ENCODE measurements around the gene SIK2. TPM values are rescaled to one million over a fixed set of nuclear protein-coding genes. Genes with fewer than 3 reads are reported as not detected.

SIK2 gene
- 10.4 TPM for polyA plus RNA-seq (2012; ENCODE audit: insufficient read depth, insufficient read length)

DNA sequence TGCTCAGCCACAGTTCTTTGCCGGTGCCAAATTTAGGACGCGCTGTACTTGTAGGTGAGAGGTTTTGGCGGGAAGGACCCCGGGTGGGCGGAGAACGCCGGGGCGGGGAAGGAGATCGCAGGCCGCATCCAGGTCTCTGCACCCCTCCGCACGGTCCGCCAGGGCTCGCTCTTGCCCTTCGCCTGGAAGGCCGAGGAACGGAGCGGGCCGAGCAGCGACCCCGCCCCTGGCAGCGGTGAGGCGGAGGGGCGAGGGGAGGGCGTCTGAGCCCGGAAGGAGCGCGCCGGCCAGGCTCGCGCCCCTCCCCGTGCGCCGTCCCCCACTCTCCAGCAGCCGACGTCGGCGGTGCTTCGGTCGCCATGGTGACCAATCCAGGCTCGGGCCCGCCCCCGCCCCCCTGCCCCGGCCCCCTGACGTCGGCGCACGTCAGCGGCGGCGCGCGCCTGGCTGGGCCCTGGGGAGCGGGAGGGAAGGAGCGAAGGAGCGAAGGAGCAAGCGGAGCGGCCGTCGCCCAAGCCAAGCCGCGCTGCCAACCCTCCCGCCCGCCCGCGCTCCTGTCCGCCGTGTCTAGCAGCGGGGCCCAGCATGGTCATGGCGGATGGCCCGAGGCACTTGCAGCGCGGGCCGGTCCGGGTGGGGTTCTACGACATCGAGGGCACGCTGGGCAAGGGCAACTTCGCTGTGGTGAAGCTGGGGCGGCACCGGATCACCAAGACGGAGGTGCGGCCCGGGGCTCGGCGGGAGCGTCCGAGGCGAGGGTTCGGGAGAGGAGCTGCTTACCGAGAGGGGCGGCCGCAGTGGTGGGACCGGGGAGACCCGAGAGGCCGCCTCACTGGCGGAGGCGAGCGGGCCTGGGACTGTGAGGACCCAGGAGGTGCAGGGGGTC is at the start of gene SIK2:
TSS of gene SIK2 (plus strand) at position 471 of the 886 bp plus-strand sequence. CDS start at position 586, 115 bp downstream.
- H3K4me3 ChIP-seq (ENCODE audit: low read length): peak within 1 kb of the TSS; percentile 73
- DNase-seq (ENCODE audit: low read depth, low spot score): peak; percentile 87

DNA sequence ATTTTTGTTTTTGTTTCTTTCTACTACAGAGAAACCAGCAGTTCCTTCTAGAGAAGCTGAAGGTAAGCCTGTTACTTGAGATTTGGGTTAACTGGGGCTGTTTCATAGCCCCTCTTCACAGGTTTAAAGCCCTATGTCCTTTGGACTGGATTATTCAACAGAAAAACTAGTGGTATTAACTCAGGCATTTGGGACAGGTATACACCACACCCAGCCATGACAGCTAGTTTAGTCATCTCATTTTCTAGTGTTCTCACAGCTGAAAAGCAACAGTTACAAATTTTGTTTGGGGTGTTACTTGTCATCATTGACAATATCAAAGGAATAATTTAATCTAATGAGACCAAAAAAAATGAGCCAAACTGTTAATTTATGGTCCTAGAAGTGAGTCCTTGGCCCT is 47.7 kb upstream of the SIK2 start:
- DNase-seq (ENCODE audit: low read depth, low spot score): no peak
- H3K4me3 ChIP-seq (ENCODE audit: low read length): no peak overlapping the region

DNA sequence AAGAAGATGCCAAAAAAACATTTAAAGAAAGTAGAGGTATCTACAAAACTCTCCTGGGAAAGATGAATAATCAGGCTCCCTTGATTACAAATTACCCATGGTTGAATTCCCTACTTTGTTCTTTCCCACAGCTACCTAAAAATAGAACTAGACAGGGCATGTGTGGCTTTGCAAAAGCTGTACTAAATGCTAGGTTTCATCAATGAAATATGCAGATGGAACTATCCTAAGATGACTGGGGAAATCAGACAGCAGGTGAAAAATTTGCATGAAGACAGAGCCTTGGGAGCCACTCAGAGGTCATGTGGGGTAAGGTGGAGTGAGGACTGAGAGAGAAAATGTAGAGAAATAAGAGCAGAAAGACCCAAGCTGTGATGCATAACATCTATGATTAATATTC is 47.0 kb upstream of the SIK2 start:
- H3K4me3 ChIP-seq (ENCODE audit: low read length): no peak overlapping the region
- no peak for DNase-seq (ENCODE audit: low read depth, low spot score)

DNA sequence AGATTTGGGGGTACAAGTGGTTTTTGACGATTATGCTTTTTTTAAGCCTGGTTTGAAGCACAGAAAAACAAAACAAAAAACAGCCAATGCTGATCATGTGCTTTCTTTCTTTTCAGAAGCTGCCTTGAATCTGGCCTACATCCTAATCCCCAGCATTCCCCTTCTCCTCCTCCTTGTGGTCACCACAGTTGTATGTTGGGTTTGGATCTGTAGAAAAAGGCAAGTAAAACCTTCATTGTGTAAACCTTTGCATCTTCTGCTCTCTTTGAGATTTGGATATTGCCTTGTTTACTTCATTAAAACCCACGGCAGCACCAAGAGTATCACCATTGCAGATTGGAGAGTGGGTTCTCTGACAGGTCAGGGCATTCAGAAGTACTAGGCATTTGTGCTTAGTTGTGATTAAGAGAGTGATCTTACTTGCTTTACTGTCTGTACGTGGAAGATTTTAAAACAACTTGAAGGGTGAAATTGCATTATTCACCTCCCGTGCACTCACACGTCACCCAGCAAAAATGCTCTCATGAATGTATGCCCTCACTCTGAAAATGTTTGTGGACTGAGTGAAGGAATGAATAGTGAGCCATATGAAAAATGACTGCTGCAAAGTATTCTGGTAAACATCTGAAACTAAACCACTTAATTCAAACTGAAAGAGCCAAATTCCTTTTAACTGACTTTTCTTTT is 44.7 kb upstream of the SIK2 start:
- DNase-seq (ENCODE audit: low read depth, low spot score): no peak
- H3K4me3 ChIP-seq (ENCODE audit: low read length): no peak overlapping the region

DNA sequence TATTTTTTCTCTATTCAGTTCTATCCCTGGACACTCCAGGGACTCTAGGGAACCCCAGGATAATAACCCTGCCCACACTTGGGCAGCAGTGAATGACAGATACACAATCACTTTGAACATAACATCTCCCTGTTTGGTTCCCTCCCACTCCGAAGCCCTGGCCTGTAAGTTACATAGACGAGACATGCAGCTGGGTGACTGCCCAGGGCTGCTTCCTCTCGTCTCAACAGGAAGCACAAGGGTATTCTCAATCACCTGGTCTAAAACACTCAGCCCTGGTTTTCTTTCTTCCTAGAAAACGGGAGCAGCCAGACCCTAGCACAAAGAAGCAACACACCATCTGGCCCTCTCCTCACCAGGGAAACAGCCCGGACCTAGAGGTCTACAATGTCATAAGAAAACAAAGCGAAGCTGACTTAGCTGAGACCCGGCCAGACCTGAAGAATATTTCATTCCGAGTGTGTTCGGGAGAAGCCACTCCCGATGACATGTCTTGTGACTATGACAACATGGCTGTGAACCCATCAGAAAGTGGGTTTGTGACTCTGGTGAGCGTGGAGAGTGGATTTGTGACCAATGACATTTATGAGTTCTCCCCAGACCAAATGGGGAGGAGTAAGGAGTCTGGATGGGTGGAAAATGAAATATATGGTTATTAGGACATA is 42.3 kb upstream of the SIK2 start:
- H3K4me3 ChIP-seq (ENCODE audit: low read length): no peak overlapping the region
- DNase-seq (ENCODE audit: low read depth, low spot score): no peak

DNA sequence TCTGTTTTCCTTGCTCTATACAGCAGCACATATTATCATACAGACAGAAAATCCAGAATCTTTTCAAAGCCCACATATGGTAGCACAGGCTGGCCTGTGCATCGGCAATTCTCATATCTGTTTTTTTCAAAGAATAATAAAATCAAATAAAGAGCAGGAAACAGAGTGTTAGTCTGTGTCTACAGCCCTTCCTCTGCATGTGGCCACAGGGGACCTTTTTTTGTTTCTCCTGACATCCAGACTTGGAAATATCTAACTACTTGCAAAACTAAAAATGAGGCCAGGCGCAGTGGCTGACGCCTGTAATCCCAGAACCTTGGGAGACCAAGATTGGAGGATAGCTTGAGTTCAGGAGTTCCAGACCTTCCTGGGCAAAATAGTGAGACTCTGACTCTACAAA is 41.4 kb upstream of the SIK2 start:
- DNase-seq (ENCODE audit: low read depth, low spot score): no peak
- H3K4me3 ChIP-seq (ENCODE audit: low read length): no peak overlapping the region

DNA sequence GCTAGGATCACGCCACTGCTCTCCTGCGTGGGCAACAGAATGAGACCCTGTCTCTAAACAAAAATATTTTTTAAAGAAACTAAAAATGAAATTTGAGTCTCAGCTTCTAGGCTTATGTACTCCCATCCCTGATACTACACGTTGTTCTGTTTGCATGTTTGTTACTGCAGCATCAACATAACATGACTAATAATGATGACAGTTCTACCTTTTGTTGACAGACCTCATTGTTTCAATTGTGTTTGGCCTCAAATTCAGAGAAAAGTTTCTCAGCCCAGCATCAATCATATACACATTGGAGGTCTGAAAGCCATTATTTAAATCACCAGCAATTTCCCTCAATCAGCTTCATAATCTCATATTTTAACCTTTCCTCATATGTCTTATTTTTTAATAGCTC is 40.9 kb upstream of the SIK2 start:
- H3K4me3 ChIP-seq (ENCODE audit: low read length): no peak overlapping the region
- no peak for DNase-seq (ENCODE audit: low read depth, low spot score)

DNA sequence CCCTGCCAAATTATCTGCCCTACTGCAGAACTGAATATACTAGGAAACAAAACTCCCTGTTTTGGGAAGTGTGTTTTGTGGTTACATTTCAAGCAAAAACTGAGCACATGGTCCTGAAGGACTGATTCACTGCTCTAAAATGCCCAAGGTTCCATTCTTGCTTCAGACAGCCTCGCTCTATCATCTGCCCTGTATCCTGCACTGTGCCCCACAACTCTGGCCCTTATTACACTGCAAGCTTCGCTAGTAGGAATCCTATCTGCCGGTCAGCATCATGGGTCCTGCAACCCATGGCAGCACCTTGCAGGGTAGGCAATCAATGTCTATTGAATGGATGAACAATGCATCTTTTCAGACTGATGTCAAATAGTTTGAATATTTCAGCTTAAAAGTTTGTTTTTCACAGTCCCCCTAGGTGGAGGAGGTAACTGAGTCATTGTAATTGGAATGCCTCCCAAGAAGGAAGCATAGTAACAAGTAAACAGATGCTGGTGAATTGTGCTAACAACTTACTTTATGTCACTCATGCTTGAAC is 40.4 kb upstream of the SIK2 start:
- no peak overlapping the region for H3K4me3 ChIP-seq (ENCODE audit: low read length)
- DNase-seq (ENCODE audit: low read depth, low spot score): no peak

DNA sequence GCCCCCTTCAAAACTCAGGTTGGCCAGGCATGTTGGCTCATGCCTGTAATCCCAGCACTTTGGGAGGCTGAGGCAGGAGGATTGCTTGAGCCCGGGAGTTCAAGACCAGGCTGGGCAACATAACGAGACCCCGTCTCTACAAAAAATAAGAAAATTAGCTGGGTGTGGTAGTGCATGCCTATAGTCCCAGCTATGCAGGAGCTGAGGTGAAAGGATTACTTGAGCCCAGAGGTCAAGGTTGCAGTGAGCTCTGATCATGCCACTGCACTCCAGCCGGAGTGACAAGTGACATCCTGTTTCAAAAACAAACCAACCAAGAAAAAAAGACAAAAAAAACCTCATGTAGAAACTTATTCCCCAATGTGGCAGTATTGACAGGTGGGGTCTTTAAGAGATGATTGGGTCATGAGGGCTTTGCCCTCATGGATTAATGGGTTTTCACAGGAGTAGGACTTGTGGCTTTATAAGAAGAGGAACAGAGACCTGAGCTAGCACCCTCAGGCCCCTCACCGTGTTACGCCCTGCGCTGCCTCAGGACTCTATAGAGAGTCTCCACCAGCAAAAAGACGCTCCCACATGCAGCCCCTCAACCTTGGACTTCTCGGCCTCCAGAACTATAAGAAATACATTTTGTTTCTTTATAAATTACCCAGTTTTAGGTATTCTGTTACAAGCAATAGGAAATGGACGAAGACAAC is 39.4 kb upstream of the SIK2 start:
- DNase-seq (ENCODE audit: low read depth, low spot score): no peak
- H3K4me3 ChIP-seq (ENCODE audit: low read length): no peak overlapping the region

DNA sequence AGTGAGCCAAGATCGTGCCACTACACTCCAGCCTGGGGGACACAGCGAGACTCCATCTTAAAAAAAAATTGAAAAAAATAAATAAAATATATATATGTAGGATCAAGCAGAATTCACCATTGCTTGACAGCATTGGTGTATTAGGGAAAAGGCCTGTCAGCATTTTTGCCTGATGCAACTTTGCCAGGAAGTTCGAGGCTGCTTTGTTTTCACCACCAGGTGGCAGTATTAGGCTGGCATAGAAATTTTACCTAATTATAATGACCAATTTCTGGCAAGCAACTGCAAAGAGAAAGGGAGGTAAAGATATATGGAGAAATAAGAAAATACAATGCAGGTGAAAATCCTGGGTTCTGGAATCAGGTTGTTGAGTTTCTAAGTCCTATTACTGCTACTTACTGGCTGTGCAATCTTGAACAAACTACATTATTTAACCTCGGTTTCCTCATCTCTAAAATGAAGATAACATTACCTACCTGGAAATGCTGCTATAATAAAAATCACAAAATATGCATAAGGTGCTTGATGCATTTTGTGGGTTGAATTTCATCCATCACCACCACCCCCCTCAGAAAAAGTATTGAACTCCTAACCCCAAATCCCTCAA is 37.0 kb upstream of the SIK2 start:
- DNase-seq (ENCODE audit: low read depth, low spot score): peak; percentile 69
- H3K4me3 ChIP-seq (ENCODE audit: low read length): no peak overlapping the region

DNA sequence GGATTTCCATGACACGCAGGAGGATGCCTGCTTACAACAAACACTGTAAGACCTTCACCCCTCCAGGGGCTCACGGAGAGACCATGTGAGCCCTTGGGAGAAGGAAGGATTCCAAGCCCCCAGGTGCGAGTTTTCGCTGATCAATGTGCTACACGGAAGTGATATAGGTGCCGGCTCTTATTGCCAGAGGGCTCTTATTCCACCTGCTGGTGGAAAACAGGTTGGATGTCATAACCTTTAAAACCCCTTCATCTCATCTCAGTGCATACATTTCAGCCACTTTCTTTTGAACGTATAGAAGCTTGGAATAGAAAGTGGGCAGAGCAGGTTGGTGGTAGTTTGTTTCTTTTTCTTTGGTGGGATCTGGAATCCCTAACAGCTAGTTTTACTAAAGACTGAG is 35.9 kb upstream of the SIK2 start:
- DNase-seq (ENCODE audit: low read depth, low spot score): no peak
- no peak overlapping the region for H3K4me3 ChIP-seq (ENCODE audit: low read length)

DNA sequence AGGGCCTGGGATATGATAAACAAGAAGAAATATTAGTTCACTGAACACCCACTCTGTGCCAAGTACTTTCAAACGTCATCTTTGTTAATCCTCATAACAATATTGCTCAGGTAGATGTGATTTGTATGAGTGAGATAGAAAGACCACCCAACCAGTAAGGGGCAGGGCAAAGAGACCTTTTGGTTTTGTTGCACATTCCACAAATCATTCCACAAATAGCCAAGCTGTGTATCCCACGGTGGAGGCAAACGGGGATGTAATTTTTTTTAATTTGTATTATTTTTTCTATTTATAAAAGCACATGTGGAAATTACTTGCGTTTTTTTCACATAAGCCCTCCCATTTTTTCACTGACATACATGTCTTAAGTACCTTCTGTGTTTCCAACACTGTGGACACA is 32.8 kb upstream of the SIK2 start:
- no peak overlapping the region for H3K4me3 ChIP-seq (ENCODE audit: low read length)
- no peak for DNase-seq (ENCODE audit: low read depth, low spot score)

DNA sequence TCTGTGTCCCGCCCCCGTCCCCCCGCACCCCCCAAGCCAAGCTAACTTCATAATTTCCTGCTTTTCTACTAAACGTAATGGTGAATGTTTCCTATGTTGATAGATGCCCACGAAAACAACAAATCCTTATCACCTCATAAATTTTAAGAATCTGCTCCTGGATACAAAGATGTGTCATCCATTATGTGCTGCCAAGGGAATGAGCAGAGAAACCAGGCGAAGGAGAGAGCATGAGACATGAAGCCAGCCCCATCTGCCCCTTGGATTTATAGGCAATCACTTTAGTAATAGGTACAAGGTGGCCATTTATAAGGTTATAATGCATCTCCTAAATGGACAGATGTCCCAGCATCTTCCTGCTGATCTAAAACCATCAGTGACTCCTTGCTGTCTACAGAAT is 31.5 kb upstream of the SIK2 start:
- DNase-seq (ENCODE audit: low read depth, low spot score): no peak
- no peak overlapping the region for H3K4me3 ChIP-seq (ENCODE audit: low read length)

DNA sequence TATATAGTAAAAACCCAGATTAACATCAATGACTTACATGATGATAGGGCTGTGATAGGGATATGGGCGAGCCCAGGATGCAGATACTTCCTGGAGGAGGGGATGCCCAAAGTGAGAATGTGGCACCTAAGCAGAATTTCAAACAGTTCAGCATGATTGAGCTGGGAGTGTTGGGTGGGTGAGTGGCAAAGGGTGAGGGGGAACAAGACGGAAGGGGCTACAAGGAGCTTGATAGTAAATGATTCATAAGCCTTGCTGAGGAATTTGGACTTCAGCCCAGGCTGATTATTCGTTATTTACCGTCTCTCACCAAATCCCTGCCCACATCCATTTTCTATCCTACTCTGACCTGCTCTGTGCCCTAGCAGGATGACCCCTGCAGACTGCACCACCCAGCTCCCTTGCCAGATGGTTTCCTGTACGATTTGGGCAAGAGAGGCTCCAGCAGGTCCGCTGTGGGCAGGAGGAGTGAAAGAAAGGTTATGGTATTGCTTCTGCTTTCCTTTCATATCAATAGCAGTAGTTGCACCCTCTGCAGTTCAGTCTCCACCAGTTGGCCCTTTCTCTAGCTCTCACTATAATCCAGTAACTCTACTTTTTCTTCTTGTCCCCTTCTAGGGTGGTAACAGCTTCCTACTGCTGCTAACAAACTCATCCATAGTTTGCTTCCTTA is 30.3 kb upstream of the SIK2 start:
- DNase-seq (ENCODE audit: low read depth, low spot score): peak; percentile 37
- no peak overlapping the region for H3K4me3 ChIP-seq (ENCODE audit: low read length)

DNA sequence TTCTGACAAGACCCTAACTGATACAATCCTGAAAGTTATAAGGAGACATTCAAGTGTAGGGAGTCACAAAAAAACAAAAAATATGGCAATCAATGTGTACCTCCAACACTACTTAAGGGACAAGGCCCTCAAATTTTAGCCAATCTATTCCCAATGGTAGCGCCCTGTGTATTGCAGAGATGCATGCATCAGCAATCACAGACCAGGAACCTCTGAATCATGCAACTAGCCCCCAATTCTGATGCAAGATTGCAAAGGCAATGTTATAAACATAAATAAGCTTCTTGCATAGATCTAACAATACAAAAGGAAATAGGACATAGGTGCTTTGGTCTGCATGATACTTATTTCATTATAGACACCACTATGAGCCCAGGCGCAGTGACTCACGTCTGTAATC is 29.7 kb upstream of the SIK2 start:
- no peak for DNase-seq (ENCODE audit: low read depth, low spot score)
- no peak overlapping the region for H3K4me3 ChIP-seq (ENCODE audit: low read length)

DNA sequence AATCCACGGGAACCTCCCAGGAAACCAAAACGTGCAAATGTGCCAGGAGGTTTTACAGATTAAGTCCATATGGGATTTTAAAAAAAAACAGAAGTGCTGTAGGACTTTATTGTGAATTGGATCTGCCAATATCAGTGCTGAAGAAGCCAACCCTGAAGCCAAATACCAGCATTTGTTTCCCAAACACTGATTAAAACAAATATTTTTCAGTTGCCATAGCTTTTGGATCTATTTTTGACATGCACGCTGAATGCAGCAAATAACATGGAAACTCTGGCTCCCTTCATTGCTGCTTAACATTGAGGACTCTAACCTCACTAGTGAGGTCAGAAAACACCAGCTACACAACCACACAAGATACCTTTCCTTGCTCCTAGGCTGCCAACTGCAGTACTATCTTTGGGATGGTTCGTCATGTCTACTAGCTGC is 28.4 kb upstream of the SIK2 start:
- H3K4me3 ChIP-seq (ENCODE audit: low read length): no peak overlapping the region
- no peak for DNase-seq (ENCODE audit: low read depth, low spot score)

DNA sequence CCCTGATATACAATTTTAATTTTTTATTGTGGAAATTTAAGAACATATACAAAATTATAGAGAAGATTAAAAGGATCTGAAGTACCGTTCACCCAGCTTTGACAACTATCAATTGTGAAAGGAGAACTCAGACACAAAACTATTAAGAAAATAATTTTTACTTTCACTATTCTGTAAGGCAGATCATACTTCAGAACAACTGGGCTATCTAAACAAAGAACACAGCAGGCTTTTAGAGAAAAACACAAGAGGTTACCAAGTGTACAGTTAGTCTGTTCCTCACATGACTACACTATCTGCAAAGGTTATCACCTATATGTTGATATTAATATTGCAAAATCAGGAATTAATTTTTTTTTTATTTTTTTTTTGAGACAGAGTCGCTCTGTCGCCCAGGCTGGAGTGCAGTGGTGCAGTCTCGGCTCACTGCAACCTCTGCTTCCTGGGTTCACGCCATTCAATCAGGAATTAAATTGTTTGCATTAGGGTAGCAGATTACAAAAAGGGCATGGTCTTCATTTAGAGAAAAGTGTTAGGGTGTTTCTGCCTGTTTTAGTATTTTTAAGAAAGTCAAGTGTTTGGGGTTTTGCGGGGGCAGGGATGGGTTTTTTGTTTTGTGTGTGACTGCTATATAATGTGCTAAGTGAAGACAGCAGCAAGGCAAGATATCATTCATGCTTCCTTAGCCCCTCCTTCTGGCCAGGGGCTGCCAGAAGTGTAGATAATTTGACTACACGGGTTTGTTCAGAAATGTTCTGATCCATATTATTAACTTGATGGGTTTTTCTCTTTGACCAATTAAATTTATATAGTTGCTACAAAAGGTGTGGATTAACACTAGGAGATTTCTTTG is 27.6 kb upstream of the SIK2 start:
- DNase-seq (ENCODE audit: low read depth, low spot score): no peak
- no peak overlapping the region for H3K4me3 ChIP-seq (ENCODE audit: low read length)
